Stimulated activated CD8-positive, alpha-beta memory T cell treated with anti-CD3 and anti-CD28 coated beads, Interleukin-15, amount 100 ng/mL, for 4 hours (primary cell): ENCODE data around the gene SCGB1A1.
"Not testable (repeated sequence)": the region's sequence is repeated elsewhere in the genome, so short reads cannot be mapped to it uniquely, and the experiment has no call there.

Experiments used
- DNase-seq, 2 donors: peaks; one replicate each; pipeline ENCODE4 v3.0.0-alpha.2; 2020; ENCODE audit warnings: low read depth in 2 of 2

Gene SCGB1A1

GRCh38 chr11:62449451-62449851, 30.6 kb downstream of the SCGB1A1 start:
- DNase-seq = no peak

GRCh38 chr11:62449912-62450311, 31.1 kb downstream of the SCGB1A1 start:
- DNase-seq = not testable (repeated sequence)

- no peak for DNase-seq
Measured at GRCh38 chr11:62450543-62451240, 31.9 kb downstream of the SCGB1A1 start.

GRCh38 chr11:62451241-62451621, 32.4 kb downstream of the SCGB1A1 start:
- no peak for DNase-seq

GRCh38 chr11:62452261-62452660, 33.4 kb downstream of the SCGB1A1 start:
- DNase-seq = no peak

- DNase-seq = no peak
Measured at GRCh38 chr11:62452839-62453468, 34.1 kb downstream of the SCGB1A1 start.

- no peak for DNase-seq
Measured at GRCh38 chr11:62456630-62457029, 37.8 kb downstream of the SCGB1A1 start.

GRCh38 chr11:62457478-62457877, 38.6 kb downstream of the SCGB1A1 start:
- DNase-seq = no peak

- no peak for DNase-seq
Measured at GRCh38 chr11:62458212-62459002, 39.6 kb downstream of the SCGB1A1 start.

- no peak for DNase-seq
Measured at GRCh38 chr11:62459080-62459479, 40.2 kb downstream of the SCGB1A1 start.

GRCh38 chr11:62461740-62462507, 43.1 kb downstream of the SCGB1A1 start:
- no peak for DNase-seq

GRCh38 chr11:62462508-62462892, 43.7 kb downstream of the SCGB1A1 start:
- no peak for DNase-seq

GRCh38 chr11:62463121-62463542, 44.3 kb downstream of the SCGB1A1 start:
- no peak for DNase-seq

GRCh38 chr11:62464655-62465054, 45.8 kb downstream of the SCGB1A1 start:
- DNase-seq = no peak

- DNase-seq = no peak
Measured at GRCh38 chr11:62466444-62466843, 47.6 kb downstream of the SCGB1A1 start.

GRCh38 chr11:62468577-62468976, 49.7 kb downstream of the SCGB1A1 start:
- no peak for DNase-seq

- DNase-seq = no peak
Measured at GRCh38 chr11:62471603-62472002, 52.8 kb downstream of the SCGB1A1 start.

GRCh38 chr11:62472063-62472884, 53.4 kb downstream of the SCGB1A1 start:
- DNase-seq = no peak
